Left kidney (tissue), 2 donors: Measurements from ENCODE around the gene KLRC4. TPM values are rescaled to one million over a fixed set of nuclear protein-coding genes. Genes with fewer than 3 reads are reported as not detected.
"Not testable (repeated sequence)": the region's sequence is repeated elsewhere in the genome, so short reads cannot be mapped to it uniquely, and the experiment has no call there.

ENCODE experiments used
- DNase-seq: peaks from one replicate; pipeline ENCODE4 v3.0.0-alpha.2; 2013
- polyA plus RNA-seq: library from polyadenylated mRNA; unstranded; fragments of 120-200 nt; gene quantifications from one replicate; pipeline ENCODE4 v1.2.1, GENCODE V29; 2013; ENCODE audit not compliant: insufficient read length

The KLRC4 gene
- polyA plus RNA-seq, 1 donor: not detected

- no peak for DNase-seq
These were observed 12.3 kb downstream of the KLRC4 start for GRCh38 chr12:10397296-10397695.

GRCh38 chr12:10396176-10396575 lies 13.4 kb downstream of the KLRC4 start:
- not testable (repeated sequence) for DNase-seq

GRCh38 chr12:10395390-10395998 lies 14.1 kb downstream of the KLRC4 start:
- DNase-seq: no peak

- not testable (repeated sequence) for DNase-seq
These were observed 14.9 kb downstream of the KLRC4 start for GRCh38 chr12:10394531-10395152.

GRCh38 chr12:10393291-10393690 lies 16.3 kb downstream of the KLRC4 start:
- no peak for DNase-seq

- DNase-seq: no peak
These were observed 17.1 kb downstream of the KLRC4 start for GRCh38 chr12:10392394-10392930.

GRCh38 chr12:10390991-10391390 lies 18.6 kb downstream of the KLRC4 start:
- DNase-seq: not testable (repeated sequence)

GRCh38 chr12:10389904-10390303 lies 19.7 kb downstream of the KLRC4 start, which contains the start of gene KLRK1:
Gene KLRK1, minus strand, starts transcription at chr12:10390041. Its CDS starts 1,231 bp downstream, at chr12:10388810.
- no peak for DNase-seq

GRCh38 chr12:10388624-10389413 lies 20.7 kb downstream of the KLRC4 start:
- no peak for DNase-seq

- DNase-seq: not testable (repeated sequence)
These were observed 22.1 kb downstream of the KLRC4 start for GRCh38 chr12:10387498-10387897.

GRCh38 chr12:10386857-10387256 lies 22.7 kb downstream of the KLRC4 start:
- no peak for DNase-seq

- DNase-seq: no peak
These were observed 24.4 kb downstream of the KLRC4 start for GRCh38 chr12:10385166-10385613.

- DNase-seq: no peak
These were observed 25.4 kb downstream of the KLRC4 start for GRCh38 chr12:10384191-10384590.

- no peak for DNase-seq
These were observed 27.5 kb downstream of the KLRC4 start for GRCh38 chr12:10381928-10382628.

GRCh38 chr12:10378737-10379136 lies 30.8 kb downstream of the KLRC4 start:
- DNase-seq: not testable (repeated sequence)

GRCh38 chr12:10374624-10375018 lies 34.9 kb downstream of the KLRC4 start:
- DNase-seq: no peak

GRCh38 chr12:10372559-10372958 lies 37.0 kb downstream of the KLRC4 start:
- no peak for DNase-seq

- not testable (repeated sequence) for DNase-seq
These were observed 37.5 kb downstream of the KLRC4 start for GRCh38 chr12:10371893-10372535.

GRCh38 chr12:10369557-10370415 lies 39.8 kb downstream of the KLRC4 start:
- no peak for DNase-seq
